WERI-Rb-1 (cell line): ENCODE results near the gene GPC4.

Source experiments
- DNase-seq: peaks from one replicate; pipeline ENCODE4 v3.0.0-alpha.2; 2020
- H3K27ac ChIP-seq: fragments of 250-450 bp; sonication (Bioruptor Pico); 2 replicates; pipeline ENCODE4 v1.5.1; 2020; ENCODE audit warnings: mild to moderate bottlenecking, moderate library complexity
- H3K27me3 ChIP-seq: fragments of 250-450 bp; sonication (Bioruptor Pico); 2 replicates; pipeline ENCODE4 v1.5.1; 2021; ENCODE audit warnings: mild to moderate bottlenecking, low read depth, moderate library complexity; ENCODE audit not compliant: insufficient read depth, severe bottlenecking
- H3K36me3 ChIP-seq: fragments of 250-450 bp; sonication (Bioruptor Pico); 2 replicates; pipeline ENCODE4 v1.5.1; 2020; ENCODE audit warnings: mild to moderate bottlenecking, moderate library complexity
- H3K4me3 ChIP-seq: 2 replicates; pipeline ENCODE4 v1.5.1; 2011; ENCODE audit warnings: low read depth, mild to moderate bottlenecking, control low read depth, low read length
- H3K9me3 ChIP-seq: fragments of 250-450 bp; sonication (Bioruptor Pico); 2 replicates; pipeline ENCODE4 v1.5.1; 2021; ENCODE audit warnings: mild to moderate bottlenecking, moderate library complexity; ENCODE audit not compliant: severe bottlenecking
- TF ChIP-seq, protein P1 (sequence below): IDR thresholded peaks from 2 replicates; pipeline ENCODE4 v1.5.1; 2011; ENCODE audit warnings: low read depth, mild to moderate bottlenecking, control low read depth, inconsistent platforms, low read length

GPC4 gene

DNA sequence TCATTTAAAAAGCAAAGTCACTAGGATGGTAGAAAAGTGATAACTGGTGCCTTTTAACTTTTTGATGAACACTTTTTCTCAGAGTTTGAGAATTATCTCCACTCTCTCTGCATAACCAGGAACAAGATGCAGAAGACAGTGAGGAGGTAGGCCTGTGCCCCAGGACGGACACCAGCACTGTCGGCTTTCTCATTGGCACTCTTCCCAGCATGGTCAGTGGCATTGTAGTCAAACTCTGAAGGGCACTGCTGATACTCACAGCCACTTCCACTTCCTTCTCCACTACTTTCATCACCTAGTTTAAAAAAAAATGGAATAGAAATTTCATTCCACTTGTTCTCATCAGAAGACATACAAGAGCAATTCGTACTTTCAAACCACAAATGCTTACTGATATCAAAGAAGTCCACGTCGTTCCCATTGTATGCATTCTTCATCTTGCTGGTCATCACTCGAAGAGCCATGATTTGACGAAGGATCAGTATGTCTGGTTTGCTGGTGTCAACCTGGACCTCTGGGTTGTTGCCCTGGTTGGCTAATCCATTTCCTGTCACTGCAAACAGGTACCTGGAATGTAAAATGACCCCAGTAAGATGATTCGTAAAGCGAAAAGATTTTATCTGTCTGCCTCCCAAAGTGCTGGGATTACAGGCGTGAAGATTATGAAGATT lies 112.4 kb downstream of the GPC4 start:
- Histone ChIP-seq H3K27ac (no peak overlapping the region), H3K27me3 (peaks cover 35% of the 10 kb centered on the region), H3K4me3 (no peak overlapping the region), H3K9me3 (no peaks in the 10 kb centered on the region), H3K36me3 (no peaks in the 10 kb centered on the region)
- no peak for DNase-seq
- TF ChIP-seq, protein P1, sequence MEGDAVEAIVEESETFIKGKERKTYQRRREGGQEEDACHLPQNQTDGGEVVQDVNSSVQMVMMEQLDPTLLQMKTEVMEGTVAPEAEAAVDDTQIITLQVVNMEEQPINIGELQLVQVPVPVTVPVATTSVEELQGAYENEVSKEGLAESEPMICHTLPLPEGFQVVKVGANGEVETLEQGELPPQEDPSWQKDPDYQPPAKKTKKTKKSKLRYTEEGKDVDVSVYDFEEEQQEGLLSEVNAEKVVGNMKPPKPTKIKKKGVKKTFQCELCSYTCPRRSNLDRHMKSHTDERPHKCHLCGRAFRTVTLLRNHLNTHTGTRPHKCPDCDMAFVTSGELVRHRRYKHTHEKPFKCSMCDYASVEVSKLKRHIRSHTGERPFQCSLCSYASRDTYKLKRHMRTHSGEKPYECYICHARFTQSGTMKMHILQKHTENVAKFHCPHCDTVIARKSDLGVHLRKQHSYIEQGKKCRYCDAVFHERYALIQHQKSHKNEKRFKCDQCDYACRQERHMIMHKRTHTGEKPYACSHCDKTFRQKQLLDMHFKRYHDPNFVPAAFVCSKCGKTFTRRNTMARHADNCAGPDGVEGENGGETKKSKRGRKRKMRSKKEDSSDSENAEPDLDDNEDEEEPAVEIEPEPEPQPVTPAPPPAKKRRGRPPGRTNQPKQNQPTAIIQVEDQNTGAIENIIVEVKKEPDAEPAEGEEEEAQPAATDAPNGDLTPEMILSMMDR = no peak

GRCh38 chrX:133300591-133300990 lies 114.7 kb downstream of the GPC4 start:
- peaks cover 46% of the 10 kb centered on the region for H3K27me3 ChIP-seq
- H3K9me3 ChIP-seq = no peaks in the 10 kb centered on the region
- no peak for DNase-seq
- H3K4me3 ChIP-seq = no peak overlapping the region
- no peaks in the 10 kb centered on the region for H3K36me3 ChIP-seq
- H3K27ac ChIP-seq = no peak overlapping the region
- TF ChIP-seq, protein P1 = no peak

- H3K27ac ChIP-seq = no peak overlapping the region
- no peak overlapping the region for H3K4me3 ChIP-seq
- no peak for DNase-seq
- H3K36me3 ChIP-seq = no peaks in the 10 kb centered on the region
- no peaks in the 10 kb centered on the region for H3K9me3 ChIP-seq
- TF ChIP-seq, protein P1 = no peak
- H3K27me3 ChIP-seq = peaks cover 41% of the 10 kb centered on the region
These were observed 118.0 kb downstream of the GPC4 start for GRCh38 chrX:133297284-133297683.

DNA sequence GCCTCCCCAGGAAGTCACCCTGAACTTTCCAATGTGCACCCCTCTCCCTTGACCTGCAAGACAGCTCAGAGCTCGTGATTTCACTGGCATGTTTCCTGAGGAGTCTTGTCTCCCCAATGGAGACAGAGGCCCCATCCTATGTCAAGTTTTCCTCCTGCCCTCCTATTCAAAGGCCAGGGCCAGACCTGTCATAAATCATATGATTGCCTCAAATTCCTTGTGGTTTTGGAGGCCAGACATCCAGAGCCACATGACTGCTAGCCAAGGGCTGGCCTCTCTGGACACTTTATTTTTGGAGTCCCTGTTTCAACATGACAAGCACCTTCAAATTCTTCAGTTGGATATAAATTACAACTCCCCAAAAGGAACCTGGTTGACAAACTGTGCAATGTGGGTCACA lies 121.2 kb downstream of the GPC4 start:
- Histone ChIP-seq H3K4me3 (no peak overlapping the region), H3K9me3 (no peaks in the 10 kb centered on the region), H3K36me3 (no peaks in the 10 kb centered on the region), H3K27me3 (peaks cover 49% of the 10 kb centered on the region), H3K27ac (no peak overlapping the region)
- no peak for DNase-seq
- TF ChIP-seq, protein P1 = no peak

DNA sequence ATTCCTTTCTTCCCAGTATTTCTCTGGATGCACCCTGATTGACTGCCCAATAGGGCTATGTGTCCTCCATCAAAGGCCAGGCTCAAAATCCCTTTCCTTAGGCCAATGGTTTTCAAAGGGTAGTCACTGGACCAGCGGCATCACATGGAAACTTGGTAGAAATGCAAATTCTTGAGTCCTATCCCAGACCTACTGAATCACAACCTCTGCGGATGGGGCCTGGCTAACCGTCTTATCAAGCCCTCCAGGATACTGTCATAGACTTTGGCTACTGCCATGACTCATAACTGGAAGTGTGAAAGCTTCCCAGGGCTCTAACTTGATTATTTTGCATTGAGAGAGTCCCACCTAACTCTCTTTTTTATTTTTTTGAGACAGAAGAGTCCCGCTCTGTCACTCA lies 125.2 kb downstream of the GPC4 start:
- no peaks in the 10 kb centered on the region for H3K9me3 ChIP-seq
- no peak overlapping the region for H3K27ac ChIP-seq
- H3K4me3 ChIP-seq = no peak overlapping the region
- DNase-seq = no peak
- TF ChIP-seq, protein P1 = no peak
- H3K36me3 ChIP-seq = no peaks in the 10 kb centered on the region
- H3K27me3 ChIP-seq = peaks cover 28% of the 10 kb centered on the region

DNA sequence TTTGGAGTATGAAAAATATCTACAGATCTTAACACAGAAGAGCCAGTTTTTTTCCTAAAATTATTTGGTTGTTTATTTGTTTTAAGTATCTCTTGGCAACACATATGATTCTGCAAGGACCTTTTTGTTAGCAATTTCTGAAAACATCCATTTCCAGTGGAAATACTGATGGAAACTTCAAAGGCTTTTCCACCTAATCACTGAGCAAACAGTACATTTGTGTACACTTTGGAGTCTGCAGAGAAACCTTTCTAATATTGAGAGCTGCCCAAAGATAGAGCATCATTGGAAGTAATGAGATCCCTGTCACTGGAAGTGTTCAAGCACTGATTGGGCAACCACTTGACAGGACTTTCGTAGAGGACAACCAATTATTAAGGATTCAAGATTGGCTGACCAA lies 127.4 kb downstream of the GPC4 start:
- Histone ChIP-seq H3K9me3 (no peaks in the 10 kb centered on the region), H3K27me3 (peaks cover 23% of the 10 kb centered on the region), H3K27ac (no peak overlapping the region), H3K36me3 (no peaks in the 10 kb centered on the region), H3K4me3 (no peak overlapping the region)
- DNase-seq = no peak
- TF ChIP-seq, protein P1 = no peak
